Epithelial cell of proximal tubule (primary cell): ENCODE results near the gene VARS1. TPM values are rescaled to one million over a fixed set of nuclear protein-coding genes. Genes with fewer than 3 reads are reported as not detected.
A peak's percentile ranks its signal among the peaks of the same experiment; 100 is the strongest.
"Not testable (repeated sequence)": the region's sequence is repeated elsewhere in the genome, so short reads cannot be mapped to it uniquely, and the experiment has no call there.

ENCODE experiments used
- DNase-seq: peaks from one replicate; pipeline ENCODE4 v3.0.0-alpha.2; 2011; ENCODE audit warnings: low read depth
- H3K4me3 ChIP-seq: 2 replicates; pipeline ENCODE4 v1.5.1; 2011; ENCODE audit warnings: low read depth, mild to moderate bottlenecking, low read length
- total RNA-seq: library from RNA; depleted of rRNA; stranded (reverse); fragments of >200 nt; gene quantifications from 2 replicates; pipeline ENCODE4 v1.2.3, GENCODE V29; 2015
- TF ChIP-seq, protein P1 (sequence below): conservative IDR thresholded peaks from 2 replicates; pipeline ENCODE4 v1.5.1; 2012; ENCODE audit warnings: low read depth, mild to moderate bottlenecking, low read length

Gene VARS1
- total RNA-seq, 1 donor from 2014 or later = 113 TPM

DNA sequence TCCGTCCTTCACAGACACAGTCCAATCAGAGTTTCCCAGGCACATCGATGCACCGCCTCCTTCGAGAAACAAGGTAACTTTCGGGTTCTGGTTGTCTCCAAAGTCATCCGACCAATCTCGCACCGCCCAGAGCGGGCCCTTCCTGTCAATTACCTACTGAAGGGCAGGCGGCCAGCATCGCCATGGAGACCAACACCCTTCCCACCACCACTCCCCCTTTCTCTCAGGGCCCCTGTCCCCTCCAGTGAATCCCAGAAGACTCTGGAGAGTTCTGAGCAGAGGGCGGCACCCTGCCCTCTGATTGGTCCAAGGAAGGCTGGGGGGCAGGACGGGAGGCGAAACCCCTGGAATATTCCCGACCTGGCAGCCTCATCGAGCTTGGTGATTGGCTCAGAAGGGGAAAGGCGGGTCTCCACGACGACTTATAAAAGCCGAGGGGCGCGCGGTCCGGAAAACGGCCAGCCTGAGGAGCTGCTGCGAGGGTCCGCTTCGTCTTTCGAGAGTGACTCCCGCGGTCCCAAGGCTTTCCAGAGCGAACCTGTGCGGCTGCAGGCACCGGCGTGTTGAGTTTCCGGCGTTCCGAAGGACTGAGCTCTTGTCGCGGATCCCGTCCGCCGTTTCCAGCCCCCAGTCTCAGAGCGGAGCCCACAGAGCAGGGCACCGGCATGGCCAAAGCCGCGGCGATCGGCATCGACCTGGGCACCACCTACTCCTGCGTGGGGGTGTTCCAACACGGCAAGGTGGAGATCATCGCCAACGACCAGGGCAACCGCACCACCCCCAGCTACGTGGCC, 31.9 kb upstream of the VARS1 start, which contains the start of gene HSPA1B:
Gene HSPA1B (plus strand): TSS at position 453 of the 794 bp plus-strand sequence. CDS start 213 bp downstream, at position 666.
- peak within 1 kb of the TSS; percentile 74 for H3K4me3 ChIP-seq
- TF ChIP-seq, protein P1, sequence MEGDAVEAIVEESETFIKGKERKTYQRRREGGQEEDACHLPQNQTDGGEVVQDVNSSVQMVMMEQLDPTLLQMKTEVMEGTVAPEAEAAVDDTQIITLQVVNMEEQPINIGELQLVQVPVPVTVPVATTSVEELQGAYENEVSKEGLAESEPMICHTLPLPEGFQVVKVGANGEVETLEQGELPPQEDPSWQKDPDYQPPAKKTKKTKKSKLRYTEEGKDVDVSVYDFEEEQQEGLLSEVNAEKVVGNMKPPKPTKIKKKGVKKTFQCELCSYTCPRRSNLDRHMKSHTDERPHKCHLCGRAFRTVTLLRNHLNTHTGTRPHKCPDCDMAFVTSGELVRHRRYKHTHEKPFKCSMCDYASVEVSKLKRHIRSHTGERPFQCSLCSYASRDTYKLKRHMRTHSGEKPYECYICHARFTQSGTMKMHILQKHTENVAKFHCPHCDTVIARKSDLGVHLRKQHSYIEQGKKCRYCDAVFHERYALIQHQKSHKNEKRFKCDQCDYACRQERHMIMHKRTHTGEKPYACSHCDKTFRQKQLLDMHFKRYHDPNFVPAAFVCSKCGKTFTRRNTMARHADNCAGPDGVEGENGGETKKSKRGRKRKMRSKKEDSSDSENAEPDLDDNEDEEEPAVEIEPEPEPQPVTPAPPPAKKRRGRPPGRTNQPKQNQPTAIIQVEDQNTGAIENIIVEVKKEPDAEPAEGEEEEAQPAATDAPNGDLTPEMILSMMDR = no peak
- DNase-seq = peak; percentile 98

GRCh38 chr6:31826793-31827285, 31.3 kb upstream of the VARS1 start:
- no peak for DNase-seq
- H3K4me3 ChIP-seq = peak overlapping the region; percentile 54
- TF ChIP-seq, protein P1 = no peak

DNA sequence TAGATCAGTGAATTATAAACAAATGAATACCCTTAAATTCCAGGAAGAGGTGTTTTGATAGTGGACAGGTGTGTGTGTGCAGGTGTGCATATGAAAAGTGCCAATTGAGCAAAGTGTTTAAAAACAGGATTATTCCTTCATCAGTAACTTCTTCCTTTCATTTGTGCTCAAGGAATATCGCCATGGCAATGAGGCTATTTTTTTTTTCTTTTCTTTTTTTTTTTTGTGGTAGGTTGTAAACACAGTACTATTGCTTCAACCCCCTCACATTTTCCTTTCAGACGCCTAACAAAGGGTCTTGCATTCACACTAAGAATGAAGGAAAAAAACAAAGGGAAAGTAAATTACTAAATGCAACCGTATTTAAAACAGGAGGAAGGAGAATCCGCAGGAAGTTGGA, 30.0 kb upstream of the VARS1 start:
- TF ChIP-seq, protein P1 = no peak
- no peak overlapping the region for H3K4me3 ChIP-seq
- DNase-seq = no peak

DNA sequence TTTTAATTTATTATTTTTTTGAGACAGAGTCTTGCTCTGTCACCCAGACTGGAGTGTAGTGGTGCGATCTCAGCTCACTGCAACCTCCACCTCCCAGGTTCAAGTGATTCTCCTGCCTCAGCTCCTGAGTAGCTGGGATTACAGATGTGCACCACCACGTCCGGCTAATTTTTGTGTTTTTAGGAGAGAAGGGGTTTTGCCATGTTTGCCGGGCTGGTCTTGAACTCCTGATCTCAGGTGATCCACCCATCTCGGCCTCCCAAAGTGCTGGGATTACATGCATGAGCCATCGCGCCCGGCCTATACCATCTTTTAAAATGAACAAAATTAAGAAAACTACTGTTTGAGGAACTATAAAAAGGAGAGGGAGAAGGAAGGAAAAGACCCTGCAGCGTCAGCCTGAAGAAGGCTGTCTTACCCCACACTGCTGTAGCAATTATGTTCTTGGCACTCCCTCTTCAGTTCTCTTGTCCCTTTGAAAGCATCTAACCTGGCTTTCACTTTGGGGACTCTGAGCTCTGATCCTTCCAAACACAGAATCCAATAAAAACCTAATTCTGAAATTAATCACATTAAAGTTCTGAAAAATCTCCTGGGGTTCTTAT, 28.1 kb upstream of the VARS1 start:
- H3K4me3 ChIP-seq, DNase-seq: not testable (repeated sequence)

- H3K4me3 ChIP-seq = peak overlapping the region; percentile 68
- TF ChIP-seq, protein P1 = no peak
- no peak for DNase-seq
These were observed 26.7 kb upstream of the VARS1 start for GRCh38 chr6:31822036-31822821.

- peak overlapping the region; percentile 68 for H3K4me3 ChIP-seq
- no peak for DNase-seq
These were observed 25.9 kb upstream of the VARS1 start for GRCh38 chr6:31821301-31822035.

DNA sequence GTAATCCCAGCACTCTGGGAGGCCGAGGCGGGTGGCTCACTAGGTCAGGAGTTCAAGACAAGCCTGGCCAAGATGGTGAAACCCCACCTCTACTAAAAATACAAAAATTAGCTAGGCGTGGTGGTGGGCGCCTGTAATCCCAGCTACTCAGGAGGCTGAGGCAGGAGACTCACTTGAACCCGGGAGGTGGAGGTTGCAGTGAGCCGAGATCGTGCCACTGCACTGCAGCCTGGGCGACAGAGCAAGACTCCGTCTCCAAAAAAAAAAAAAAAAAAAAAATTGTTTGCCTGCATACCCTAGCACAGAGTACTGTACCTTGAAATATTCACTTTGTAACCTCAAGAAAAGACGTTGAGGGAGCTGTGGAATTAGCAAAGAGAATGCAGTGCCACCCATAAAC, 24.8 kb upstream of the VARS1 start:
- not testable (repeated sequence) for H3K4me3 ChIP-seq, DNase-seq

More at GRCh38 chr6:31821301-31822035, 25.9 kb upstream of the VARS1 start:
- TF ChIP-seq, protein P1 = no peak
